AML-193 (cell line): ENCODE measurements around the gene FAM83C.

Experiments
- DNase-seq, 2 experiments: peaks; one replicate each; lab custom pipeline; 2025; lab: John Stamatoyannopoulos, UW

FAM83C gene

DNA sequence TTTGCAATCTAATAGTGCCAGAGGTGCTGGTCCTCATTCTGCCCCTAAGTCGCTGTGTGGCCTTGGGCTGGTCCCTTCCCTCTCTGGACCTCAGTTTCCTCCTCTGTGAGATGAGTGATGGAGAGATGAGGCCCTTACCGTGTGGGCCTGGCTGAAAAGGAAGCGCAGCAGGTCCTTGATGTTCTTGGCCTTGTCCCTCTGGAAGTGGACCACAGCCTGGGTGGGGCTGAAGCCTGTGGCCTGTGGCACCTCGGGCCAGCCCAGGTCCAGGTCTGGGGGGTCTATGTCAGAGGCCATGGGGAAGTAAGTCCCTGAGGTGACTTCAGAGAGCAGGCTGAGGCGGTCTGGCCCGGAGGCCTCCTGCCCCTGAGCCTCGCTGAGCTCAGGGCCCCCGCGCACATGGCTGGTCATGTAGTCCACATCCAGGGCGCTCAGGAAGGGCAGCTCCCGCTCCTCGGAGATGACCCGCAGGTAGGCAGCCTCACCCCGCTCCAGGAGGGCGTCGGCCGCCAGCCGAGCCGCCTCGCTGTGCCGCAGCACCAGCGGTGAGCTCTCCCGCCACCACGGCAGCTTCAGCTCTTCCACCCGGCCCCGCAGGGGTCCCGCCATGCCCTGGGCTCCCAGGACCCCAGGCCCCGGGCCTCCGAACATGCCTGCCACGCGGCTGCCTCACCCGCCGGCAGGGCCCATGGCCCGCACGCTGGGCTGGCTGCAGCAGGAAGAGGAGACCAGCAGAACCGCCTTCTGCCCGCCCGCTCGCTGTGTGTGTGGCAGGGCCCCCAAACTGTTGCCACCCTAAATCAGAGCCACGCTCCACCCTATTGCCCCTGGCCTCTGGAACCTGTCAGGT, at the start of gene FAM83C:
TSS of gene FAM83C (minus strand) at position 772 of the 850 bp plus-strand sequence. CDS start at position 651, 121 bp downstream.
- DNase-seq = no peak

DNA sequence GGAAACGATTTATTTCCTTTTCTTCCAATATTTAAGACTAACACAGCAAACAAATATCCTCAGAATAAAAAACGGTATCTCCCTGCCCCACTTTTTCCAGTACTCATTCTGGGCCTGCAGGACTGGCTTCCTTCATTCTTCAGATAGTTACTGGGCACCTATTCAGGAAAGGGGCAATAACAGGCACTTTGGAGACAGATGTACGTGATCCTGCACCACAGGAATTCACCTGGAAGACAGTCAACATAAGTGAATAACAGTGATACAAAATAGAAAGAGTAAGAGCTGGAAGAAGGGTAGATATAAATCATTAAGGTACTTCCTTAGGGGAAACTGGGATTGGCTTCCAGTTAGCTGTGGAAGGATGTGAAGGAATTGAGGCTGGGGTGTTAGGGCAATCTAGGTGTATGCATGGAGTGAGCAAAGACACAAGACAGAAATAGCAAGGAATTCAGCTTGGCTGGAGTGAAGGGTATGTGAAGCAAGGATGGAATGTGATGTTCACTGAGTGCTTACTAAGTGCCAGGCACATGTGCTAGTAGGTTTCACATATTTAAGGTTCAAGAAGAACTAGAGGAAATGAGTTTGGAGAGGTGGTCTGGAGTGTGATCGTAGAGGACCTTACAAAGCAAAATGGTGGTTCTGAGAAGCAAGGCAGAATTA, 49.3 kb upstream of the FAM83C start:
- DNase-seq = no peak

DNA sequence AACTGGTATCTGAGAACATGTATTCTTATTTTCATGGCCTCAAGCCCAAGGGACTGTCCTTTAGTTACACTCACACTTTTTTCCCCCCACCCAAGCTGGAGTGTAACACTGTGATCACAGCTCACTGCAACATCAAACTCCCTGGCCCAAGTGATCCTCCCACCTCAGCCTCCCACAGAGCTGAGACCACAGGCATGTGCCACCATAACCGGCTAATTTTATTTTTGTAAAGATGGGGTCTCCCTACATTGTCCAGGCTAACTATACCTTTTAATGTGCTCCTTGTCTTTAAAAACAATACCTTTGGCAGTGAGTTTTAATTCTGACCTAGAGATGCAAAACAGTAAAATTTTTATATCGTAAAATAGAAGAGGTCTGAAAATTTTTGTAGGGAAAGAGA, 48.2 kb upstream of the FAM83C start:
- DNase-seq = no peak

DNA sequence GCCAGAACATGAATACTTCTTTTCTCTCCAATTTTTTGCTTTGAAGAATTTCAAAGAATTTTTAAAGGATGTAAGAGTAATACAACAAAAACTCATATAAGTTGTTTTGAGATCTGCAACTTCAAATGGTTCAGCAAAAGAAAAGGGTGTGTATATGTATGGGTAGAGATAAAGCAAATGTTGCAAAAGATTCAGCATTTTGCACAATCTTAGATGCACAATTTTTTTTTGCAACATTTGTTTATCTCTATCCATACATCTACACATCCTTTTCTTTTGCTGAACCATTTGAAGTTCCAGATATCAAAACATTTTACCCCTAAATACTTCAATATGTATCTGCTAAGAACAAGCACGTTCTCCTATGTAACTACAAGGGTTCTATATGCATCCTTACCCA, 47.4 kb upstream of the FAM83C start:
- no peak for DNase-seq

DNA sequence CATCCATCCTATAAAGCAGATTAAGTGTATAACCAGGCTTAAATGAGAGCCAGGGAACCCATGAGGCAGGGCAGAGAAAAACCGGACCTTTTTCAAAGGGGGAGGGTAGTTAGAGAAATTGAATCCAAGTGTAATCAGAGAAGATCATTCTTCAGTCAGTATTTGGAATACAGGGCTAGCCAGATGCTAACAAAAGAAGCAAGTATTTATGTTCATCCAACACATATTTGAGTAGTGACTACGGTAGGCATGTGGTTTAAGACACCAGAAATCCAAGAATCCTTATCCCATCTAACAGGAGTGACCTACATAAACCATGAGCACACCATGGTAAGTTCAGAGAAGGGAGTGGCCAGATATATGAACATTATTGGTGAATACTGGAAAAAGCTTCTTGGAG, 46.8 kb upstream of the FAM83C start:
- DNase-seq = no peak

DNA sequence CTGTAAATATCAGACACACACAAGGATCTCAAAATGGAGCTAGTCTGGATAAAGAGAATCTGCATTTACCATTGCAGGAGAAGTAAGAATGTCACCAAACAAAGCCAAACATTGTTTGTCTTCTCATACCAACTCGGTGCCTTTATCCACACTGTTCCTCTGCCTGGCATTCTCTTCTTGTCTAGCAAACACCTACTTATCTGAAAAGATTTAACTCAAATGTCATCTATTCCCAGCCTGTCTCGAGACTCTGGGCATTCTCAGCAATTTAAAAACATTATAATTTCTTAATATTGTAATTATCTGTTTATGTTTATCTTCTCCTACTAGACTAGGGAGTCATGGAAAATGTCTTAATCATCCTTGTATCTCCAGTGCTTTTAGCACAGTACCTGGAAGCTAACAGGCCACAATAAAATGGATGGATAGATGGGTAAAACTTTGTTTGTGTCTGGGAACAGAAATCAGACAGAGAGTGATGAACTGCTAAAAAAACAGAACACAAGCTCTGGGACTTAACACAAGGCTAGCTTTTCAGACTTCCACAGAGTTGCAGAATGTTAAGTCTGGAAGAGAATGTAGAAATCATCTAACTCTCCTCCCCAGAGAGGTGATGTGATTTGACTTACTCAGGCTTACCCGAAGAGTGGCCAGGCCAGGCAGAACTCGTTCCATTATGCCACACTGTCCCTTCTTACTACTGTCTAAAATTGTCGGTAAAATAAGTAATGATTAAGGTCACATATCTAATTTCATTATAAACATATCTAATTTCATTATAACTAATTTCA, 42.3 kb upstream of the FAM83C start:
- no peak for DNase-seq

DNA sequence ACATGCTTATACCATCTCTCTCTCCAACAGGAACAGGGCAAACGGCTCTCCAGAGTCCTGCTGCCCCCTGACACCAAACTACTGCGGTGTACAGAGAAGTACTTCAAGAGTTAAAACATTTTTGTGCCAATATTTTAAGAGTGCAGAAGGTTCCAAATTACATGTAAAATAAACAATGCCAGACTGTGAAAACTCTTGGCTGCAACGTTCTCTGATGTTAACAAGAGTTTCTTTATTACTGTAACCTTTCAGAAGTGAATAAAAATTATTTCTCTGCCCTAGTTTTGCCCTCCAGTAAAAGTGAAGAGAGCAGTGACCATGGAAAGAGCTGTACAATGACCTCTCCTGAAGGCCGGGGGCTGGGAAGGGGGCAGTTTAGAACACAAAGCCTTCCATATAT, 41.4 kb upstream of the FAM83C start:
- DNase-seq = no peak

DNA sequence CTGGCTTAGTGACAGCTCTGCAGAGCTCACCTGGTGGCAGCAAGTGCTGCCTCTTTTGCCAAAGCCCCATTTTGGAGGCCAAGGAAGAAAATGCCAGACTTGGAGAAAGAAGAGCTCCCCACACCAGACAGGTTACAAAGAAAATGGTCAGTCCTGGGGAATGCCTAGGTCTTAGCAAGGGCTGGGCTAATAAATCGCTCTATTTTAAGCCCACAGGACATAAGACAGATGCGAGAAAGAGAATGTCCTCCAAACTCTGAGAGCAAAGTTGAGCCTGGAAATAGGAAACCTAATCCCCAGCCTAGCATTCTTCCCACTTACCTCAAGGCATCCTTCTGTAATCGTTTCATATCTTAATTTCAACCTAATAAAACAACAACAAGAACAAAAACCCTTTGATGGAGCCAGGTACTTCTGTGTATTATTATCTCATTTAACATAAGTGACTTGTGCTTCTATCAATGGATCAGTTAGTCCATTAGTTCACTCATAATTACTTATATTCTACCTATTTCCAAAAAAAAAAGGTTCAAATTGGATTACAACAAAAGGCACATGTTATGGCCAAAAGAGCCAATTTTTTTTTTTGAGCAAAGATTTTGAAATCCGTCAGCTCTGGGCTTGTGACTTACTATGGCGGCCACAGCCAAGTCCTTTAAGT, 40.4 kb upstream of the FAM83C start:
- no peak for DNase-seq

DNA sequence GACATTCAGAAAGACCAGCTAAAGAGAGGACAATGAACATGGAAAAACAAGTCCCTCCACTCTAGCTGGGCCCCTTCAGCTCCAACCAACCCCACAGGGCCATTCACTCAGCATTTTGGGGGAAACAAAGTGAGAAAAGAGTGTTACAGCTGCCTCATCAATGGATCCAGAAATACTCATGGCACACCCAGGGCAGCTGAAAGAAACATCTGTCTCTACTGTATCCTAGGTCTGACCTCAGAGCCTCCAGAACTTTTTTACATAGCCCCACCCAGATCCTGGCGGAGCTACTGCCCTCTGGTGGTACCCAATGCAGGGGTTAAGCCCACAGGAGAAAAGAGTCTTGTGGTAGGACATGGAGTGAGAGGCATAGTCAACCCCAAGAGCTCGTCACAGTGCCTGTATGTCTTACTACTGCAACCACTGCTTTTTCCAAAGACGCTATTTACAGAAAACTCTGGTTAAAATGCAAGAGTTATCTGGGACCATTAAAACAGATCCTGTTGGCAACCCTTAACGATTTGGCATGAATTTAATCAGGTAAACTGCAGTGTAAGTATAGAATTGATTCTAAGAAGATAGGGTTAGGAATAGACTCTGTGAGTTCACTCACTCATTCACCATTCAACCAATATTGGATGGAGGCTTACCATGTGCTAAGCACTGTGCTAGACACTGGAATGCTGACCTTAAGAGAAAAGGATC, 37.4 kb upstream of the FAM83C start:
- peak; percentile 15 to 23 for DNase-seq

DNA sequence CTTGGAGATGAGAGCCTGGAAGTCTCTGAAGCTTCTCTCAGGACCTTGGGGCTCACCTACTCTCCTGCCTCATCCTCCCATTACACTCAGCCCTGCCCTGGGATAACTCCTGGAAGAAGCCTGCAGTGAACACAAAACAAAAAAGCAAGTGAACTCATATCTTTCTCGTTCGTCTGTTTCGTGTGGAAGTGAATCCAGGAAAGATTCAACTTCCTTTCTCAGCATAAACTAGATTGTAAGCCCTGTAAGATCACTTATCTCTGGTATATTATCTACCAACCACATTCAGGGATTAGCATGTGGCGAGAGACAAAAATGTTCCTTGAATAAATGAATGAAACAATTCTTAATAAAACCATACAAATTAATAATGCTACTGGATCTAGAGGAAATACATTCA, 36.5 kb upstream of the FAM83C start:
- no peak for DNase-seq

DNA sequence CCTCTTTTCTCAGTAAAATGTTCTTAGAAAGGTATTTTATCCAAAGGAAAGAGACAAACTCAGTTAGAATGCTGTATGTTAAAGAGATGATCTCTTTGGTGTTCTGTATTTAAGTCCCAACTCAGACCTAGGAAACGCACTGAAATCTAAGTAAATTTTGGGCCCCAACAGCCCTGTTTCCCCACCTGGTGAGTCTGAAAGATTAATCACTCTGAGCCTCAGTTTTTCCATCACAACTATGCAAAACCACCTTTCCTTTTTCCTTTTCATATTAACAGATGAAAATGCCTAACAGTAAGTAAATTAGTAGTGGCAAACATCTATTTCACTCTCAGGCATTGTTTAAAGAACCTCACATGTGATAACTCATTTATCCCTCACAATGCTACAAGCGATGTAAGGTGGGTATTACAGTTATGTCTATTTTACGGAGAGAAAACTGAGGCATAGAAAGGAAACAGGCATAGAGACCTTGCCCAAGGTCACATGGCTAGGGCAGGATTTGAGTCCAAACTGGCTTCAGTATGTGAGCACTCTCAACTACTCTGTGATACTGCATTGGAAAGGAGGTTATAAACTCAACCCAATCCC, 36.0 kb upstream of the FAM83C start:
- no peak for DNase-seq

DNA sequence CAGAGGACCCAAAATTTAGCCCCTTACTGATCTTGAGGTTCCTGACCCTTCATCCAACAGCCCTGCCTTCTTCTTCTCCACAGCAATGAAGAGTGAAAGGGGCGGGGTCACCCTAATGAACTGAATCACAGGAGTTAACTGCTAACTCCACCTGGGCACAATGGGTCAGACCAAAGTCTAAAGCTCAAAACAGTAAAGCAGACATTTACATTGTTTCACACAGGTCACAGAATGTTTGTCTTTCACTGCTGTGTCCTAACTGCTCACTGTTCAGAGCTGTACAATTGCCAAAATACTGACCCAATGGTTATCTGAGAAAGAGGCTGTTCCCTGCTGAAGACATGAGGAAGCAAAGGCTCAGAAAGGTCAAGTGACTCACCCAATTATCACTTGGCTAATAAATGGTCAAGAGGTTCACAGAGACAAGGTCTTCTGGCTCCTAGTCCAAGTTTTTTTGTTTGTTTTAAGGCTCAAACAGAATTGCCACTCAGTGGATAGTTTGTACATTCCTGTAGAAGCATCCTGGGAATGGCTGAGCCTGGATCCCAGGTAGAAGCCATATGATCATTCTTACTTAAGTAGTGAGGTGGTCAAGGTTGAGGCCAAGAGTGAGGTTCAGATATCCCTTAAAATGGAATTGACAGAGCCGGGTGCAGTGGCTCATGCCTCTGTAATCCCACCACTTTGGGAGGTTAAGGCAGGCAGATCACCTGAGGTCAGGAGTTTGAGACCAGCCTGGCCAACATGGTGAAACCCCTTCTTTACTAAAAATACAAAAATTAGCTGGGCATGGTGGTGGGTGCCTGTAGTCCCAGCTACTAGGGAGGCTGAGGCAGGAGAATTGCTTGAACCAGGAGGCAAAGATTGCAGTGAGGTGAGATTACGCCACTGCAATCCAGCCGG, 35.1 kb upstream of the FAM83C start:
- DNase-seq = peak in 1 of 2 experiments; percentile 20

DNA sequence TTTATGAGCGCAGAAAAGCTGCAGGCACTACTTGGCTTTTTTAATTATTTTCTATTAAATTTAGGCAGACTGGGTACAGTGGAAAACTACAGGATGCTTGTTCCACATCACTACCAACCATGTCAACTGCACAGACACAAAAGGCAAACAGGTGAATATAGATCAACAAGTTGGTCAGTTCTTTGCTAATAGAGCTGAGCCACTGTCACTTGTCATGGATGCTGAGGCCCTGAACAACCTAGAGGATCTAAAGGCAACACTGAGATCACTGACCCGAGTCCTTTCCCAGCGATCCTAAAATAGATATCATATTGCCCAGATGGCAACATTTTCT, 34.5 kb upstream of the FAM83C start:
- no peak for DNase-seq

DNA sequence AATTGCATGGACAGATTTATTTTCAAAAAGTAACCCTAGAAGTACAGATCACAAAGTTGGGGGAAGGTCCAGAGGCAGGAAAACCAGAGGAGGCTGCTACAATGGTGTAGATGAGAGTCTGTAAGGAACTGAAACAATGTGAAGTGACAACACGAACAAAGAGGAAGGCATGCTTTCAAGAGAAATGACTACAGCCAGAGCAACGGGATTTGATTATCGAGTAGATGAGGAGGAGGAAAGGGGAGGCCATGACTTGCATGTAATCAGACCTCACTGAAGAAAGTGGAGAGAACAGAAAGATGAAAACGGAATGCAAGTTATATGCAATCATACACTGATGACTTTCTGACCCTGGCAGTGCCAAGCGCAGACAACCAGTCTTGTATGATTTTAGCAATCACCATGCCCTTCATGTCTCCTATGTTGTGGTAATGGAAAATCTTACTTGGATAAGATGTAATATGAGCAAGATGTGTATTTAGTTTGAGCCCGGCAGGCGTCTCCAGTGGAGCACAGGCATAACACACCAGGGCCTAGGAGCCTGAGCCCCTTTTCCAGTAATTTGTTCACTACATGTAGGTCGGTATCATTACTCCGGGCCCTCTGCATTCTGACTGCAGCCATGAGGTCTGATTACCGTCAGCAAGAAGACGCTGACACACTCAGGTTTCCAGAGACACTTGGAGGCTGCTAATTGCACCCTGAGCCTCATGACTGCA, 34.0 kb upstream of the FAM83C start:
- no peak for DNase-seq

DNA sequence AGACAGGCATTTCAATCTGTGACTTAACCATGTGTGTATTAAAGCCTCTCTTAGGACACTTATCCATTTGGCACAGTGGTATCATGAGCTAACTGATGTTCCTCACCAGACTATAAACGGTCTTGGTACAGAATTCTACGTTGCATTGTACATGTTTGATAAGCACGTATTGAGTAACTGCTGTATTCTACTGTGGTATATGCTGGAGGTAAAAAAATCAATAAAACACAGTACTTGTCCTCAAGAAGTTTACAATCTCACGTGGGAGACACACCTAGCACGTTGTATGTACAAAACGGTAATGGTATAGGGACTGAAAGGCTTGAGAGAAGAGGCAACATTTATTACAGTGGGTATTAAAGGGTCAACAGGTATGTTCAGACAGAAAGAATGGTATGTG, 33.2 kb upstream of the FAM83C start:
- DNase-seq = no peak

DNA sequence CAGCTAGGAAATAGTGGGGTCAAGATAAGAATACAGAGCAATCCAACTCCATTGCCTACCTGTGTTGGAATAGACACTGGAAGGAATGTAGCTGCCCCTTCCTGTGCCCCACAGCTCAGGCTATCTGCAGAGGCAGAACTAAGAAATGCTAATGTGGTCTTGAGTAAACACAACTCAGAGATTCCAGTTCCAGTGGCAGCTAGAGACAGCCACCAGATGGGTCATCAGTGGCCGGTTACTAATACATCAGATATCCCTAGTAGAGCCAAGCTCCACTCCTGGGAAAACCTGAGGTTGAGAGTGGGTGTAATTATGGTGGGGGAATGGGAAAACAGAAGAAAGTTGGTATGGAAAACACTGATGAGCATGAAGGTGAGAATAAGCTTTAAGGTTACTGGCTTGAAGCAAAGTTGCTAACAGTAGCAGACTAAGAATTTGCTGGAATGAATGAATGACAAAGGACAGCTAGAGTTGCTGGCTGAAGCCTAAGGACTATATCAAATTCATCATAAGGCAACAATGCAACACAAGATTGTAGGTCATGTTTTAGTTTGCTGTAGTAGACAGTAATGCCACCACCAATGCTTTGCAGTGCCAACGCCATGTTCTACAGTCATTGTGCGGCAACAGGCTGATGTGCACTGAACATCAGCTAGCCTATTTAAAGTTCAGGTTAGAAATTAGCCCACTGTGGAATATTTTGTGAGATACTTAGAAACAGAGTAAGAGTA, 28.3 kb upstream of the FAM83C start:
- no peak for DNase-seq

DNA sequence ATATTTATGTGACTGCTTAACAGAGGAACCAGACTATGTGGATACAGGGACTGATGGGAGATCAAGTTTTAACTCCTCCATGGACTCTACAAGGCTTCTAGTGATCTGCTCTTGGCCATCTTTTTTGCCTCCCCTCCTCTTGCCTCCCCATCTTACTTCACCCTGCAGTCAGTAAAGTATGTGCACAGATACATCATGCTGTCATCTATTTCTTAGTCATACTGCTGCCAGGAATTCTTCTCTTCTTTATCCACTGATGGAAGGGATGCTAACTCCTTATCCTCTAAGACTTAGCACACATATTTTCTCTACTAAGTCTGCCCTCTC, 27.6 kb upstream of the FAM83C start:
- DNase-seq = no peak

DNA sequence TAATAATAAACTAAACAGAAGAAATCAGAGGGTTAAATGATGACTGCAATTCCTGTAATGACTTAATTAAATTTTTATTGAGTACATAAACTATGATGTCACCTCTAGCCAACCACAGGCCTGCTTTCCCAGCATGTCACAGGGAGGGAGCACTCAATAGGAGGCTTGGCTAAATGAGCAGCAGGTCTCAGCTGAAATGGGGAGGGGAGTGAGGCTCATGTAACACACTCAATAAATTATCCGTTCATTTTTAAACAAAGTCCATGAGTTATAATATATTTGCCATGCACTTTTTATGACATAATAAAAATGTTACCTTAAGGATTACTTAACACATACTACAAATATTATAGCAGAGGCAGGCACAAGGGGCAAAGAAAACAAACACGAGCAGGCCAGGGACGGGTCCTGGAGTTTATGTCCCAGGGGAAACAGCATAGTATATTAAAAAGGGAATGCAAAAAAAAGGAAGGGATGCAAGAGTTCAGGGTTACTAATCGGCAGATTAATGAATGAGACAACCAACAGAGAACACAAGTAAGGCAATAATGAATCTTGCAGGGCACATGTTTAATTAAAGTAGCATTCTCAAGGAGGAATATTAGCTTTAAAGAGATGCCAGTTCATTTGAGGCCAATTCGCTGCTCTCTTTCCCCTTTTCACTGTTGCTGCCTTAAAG, 27.1 kb upstream of the FAM83C start:
- no peak for DNase-seq
